Neural progenitor cell (in vitro differentiated cells): ENCODE measurements around the gene R3HDM2.

Experiments
- CTCF ChIP-seq: fragments of 200-600 bp; sonication (generic); IDR thresholded peaks from 2 replicates; pipeline ENCODE4 v1.5.1; 2017; ENCODE audit warnings: antibody characterized with exemption, mild to moderate bottlenecking
- EZH2 ChIP-seq: fragments of 200-600 bp; sonication (generic); IDR thresholded peaks from 2 replicates; pipeline ENCODE4 v1.6.1; 2017; ENCODE audit warnings: antibody characterized with exemption, mild to moderate bottlenecking, moderate library complexity

- TF ChIP-seq CTCF (no peak), EZH2 (no peak)
Observed at GRCh38 chr12:57224278-57224972, 206.4 kb downstream of the R3HDM2 start.
